ENCODE results near the gene ABHD12.

ABHD12 gene

GRCh38 chr20:25378884-25379733 lies 11.5 kb downstream of the ABHD12 start:
- no peak overlapping the region for H3K4me3 ChIP-seq (ENCODE audit: low read depth in 1 of 2, low read length in 2 of 2)
- no peaks in the 10 kb centered on the region for H3K27me3 ChIP-seq (ENCODE audit: low read depth, low read length)
- no peaks in the 10 kb centered on the region for H3K9me3 ChIP-seq (ENCODE audit: control insufficient read depth in 1 of 2, low read length in 2 of 2)
- H3K4me1 ChIP-seq (ENCODE audit: control insufficient read depth in 1 of 2, insufficient read depth in 2 of 2, low read length in 2 of 2) = peaks cover 0 to 11% of the 10 kb centered on the region in 2 donors
- H3K27ac ChIP-seq (ENCODE audit: low read length) = no peak overlapping the region
- no peaks in the 10 kb centered on the region for H3K36me3 ChIP-seq (ENCODE audit: control insufficient read depth in 1 of 2, insufficient read depth in 2 of 2, low read length in 2 of 2)

DNA sequence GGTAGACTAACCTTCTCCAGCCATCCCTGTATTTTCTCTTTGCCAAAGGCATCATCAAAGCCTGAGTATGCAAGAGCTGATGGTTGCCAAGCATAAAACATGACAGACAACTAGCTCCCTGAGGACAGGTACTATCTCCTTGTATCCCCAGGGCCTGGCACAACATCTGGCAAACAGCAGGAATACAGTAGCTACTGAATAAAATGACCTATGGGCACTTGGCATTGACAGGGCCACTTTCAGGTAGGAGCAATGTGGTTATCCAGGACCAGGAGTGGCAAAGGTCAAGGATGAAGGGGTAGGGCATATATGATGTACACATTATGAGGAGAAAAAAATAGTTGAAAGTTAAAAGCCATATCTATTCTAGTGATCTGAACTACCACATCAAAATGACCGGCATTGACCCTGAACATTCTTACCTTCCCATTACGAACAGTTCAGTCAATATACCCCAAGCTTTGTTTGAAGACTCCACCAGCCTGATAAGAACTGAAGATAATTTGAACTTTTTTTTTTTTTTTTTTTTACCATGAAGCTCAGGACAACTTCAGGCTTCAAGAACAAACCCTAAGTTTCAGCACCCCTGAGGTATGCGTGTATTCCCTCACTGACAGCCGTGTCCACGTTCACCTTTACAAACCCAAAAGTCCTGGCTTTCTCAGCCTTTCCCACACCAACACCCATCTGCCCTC lies 12.3 kb downstream of the ABHD12 start:
- no peak overlapping the region for H3K4me3 ChIP-seq (ENCODE audit: low read depth in 1 of 2, low read length in 2 of 2)
- H3K27ac ChIP-seq (ENCODE audit: low read length) = no peak overlapping the region
- H3K27me3 ChIP-seq (ENCODE audit: low read depth, low read length) = no peaks in the 10 kb centered on the region
- no peaks in the 10 kb centered on the region for H3K9me3 ChIP-seq (ENCODE audit: control insufficient read depth in 1 of 2, low read length in 2 of 2)
- peaks cover 0 to 11% of the 10 kb centered on the region in 2 donors for H3K4me1 ChIP-seq (ENCODE audit: control insufficient read depth in 1 of 2, insufficient read depth in 2 of 2, low read length in 2 of 2)
- H3K36me3 ChIP-seq (ENCODE audit: control insufficient read depth in 1 of 2, insufficient read depth in 2 of 2, low read length in 2 of 2) = no peaks in the 10 kb centered on the region

GRCh38 chr20:25376886-25377285 lies 13.7 kb downstream of the ABHD12 start:
- no peaks in the 10 kb centered on the region for H3K36me3 ChIP-seq (ENCODE audit: control insufficient read depth in 1 of 2, insufficient read depth in 2 of 2, low read length in 2 of 2)
- no peak overlapping the region for H3K4me3 ChIP-seq (ENCODE audit: low read depth in 1 of 2, low read length in 2 of 2)
- no peaks in the 10 kb centered on the region for H3K9me3 ChIP-seq (ENCODE audit: control insufficient read depth in 1 of 2, low read length in 2 of 2)
- H3K27ac ChIP-seq (ENCODE audit: low read length) = no peak overlapping the region
- H3K4me1 ChIP-seq (ENCODE audit: control insufficient read depth in 1 of 2, insufficient read depth in 2 of 2, low read length in 2 of 2) = peaks cover 0 to 11% of the 10 kb centered on the region in 2 donors
- no peaks in the 10 kb centered on the region for H3K27me3 ChIP-seq (ENCODE audit: low read depth, low read length)

DNA sequence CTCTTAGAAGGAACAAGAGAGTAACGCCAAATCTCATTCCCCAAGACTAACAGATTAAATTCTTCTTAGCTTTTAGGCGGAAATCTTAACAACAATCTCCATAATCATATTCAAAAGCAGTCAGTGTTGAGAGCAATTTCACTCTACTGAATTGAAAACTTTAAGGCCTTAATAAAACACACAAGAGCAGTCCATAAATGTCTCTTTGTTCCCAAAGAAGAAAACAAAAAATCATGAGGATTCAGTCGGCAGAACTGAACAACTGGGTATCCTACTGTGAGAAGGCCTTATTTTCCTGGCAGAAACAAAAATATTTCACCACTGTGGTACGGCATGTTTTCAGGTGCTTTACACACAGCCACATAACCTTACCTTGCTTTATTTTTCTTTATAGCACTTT lies 14.4 kb downstream of the ABHD12 start:
- no peaks in the 10 kb centered on the region for H3K36me3 ChIP-seq (ENCODE audit: control insufficient read depth in 1 of 2, insufficient read depth in 2 of 2, low read length in 2 of 2)
- no peaks in the 10 kb centered on the region for H3K9me3 ChIP-seq (ENCODE audit: control insufficient read depth in 1 of 2, low read length in 2 of 2)
- no peaks in the 10 kb centered on the region for H3K27me3 ChIP-seq (ENCODE audit: low read depth, low read length)
- H3K4me1 ChIP-seq (ENCODE audit: control insufficient read depth in 1 of 2, insufficient read depth in 2 of 2, low read length in 2 of 2) = peaks cover 0 to 11% of the 10 kb centered on the region in 2 donors
- no peak overlapping the region for H3K27ac ChIP-seq (ENCODE audit: low read length)
- H3K4me3 ChIP-seq (ENCODE audit: low read depth in 1 of 2, low read length in 2 of 2) = no peak overlapping the region

DNA sequence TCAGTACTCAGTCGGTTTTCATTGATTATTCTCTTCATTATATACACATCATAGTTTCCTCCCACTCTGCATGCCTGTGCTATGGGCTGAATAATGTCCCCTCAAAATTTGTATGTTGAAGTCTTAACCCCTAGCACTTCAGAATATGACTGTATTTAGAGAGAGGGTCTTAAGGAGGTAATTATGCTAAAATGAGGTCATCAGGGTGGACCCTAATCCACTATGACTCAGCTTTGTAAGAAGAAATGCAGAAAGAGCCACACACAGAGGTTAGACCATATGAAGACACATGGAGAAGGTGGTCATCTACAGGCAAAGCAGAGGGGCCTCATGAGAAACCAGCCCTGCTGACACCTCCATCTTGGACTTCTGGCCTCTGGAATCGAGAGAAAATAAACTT lies 15.8 kb downstream of the ABHD12 start:
- H3K4me3 ChIP-seq (ENCODE audit: low read depth in 1 of 2, low read length in 2 of 2) = no peak overlapping the region
- H3K9me3 ChIP-seq (ENCODE audit: control insufficient read depth in 1 of 2, low read length in 2 of 2) = no peaks in the 10 kb centered on the region
- no peak overlapping the region for H3K27ac ChIP-seq (ENCODE audit: low read length)
- no peaks in the 10 kb centered on the region for H3K27me3 ChIP-seq (ENCODE audit: low read depth, low read length)
- H3K36me3 ChIP-seq (ENCODE audit: control insufficient read depth in 1 of 2, insufficient read depth in 2 of 2, low read length in 2 of 2) = no peaks in the 10 kb centered on the region
- H3K4me1 ChIP-seq (ENCODE audit: control insufficient read depth in 1 of 2, insufficient read depth in 2 of 2, low read length in 2 of 2) = peaks cover 0 to 11% of the 10 kb centered on the region in 2 donors

DNA sequence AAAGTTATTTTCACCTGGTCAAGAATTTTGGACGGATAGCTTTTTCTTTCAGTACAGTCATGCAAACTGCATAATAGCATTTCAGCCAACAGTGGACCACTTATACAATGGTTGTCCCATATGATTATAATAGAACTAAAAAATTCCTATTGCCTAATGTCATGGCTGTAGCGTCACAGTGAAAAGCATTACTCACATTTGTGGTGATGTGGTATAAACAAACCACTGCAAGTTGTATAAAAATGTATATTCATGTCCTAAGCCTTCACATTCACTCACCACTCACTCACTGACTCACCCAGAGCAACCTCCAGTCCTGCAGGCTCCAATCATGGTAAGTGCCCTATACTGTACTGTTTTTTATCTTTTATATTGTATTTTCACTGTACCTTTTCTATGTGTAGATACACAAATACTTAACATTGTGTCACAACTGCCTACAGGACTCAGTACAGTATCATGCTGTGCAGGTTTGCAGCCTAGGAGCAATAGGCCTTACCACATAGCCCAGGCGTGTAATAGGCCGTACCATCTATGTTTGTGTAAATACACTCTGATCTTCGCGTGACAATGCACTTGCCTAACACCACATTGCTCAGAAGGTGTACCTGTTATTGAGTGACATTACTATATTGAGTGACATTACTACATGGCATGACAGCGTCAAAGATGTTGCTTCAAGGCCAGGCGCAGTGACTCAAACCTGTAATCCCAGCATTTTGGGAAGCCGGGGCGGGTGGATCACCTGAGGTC lies 17.9 kb downstream of the ABHD12 start:
- Histone ChIP-seq H3K9me3 (ENCODE audit: control insufficient read depth in 1 of 2, low read length in 2 of 2) (no peaks in the 10 kb centered on the region), H3K4me1 (ENCODE audit: control insufficient read depth in 1 of 2, insufficient read depth in 2 of 2, low read length in 2 of 2) (peaks cover 0 to 11% of the 10 kb centered on the region in 2 donors), H3K36me3 (ENCODE audit: control insufficient read depth in 1 of 2, insufficient read depth in 2 of 2, low read length in 2 of 2) (no peaks in the 10 kb centered on the region), H3K27me3 (ENCODE audit: low read depth, low read length) (no peaks in the 10 kb centered on the region), H3K4me3 (ENCODE audit: low read depth in 1 of 2, low read length in 2 of 2) (no peak overlapping the region), H3K27ac (ENCODE audit: low read length) (no peak overlapping the region)

GRCh38 chr20:25369971-25370370 lies 20.7 kb downstream of the ABHD12 start:
- Histone ChIP-seq H3K27me3 (ENCODE audit: low read depth, low read length) (no peaks in the 10 kb centered on the region), H3K9me3 (ENCODE audit: control insufficient read depth in 1 of 2, low read length in 2 of 2) (no peaks in the 10 kb centered on the region), H3K36me3 (ENCODE audit: control insufficient read depth in 1 of 2, insufficient read depth in 2 of 2, low read length in 2 of 2) (no peaks in the 10 kb centered on the region), H3K4me1 (ENCODE audit: control insufficient read depth in 1 of 2, insufficient read depth in 2 of 2, low read length in 2 of 2) (no peaks in the 10 kb centered on the region), H3K27ac (ENCODE audit: low read length) (no peak overlapping the region), H3K4me3 (ENCODE audit: low read depth in 1 of 2, low read length in 2 of 2) (no peak overlapping the region)

- Histone ChIP-seq H3K4me1 (ENCODE audit: control insufficient read depth in 1 of 2, insufficient read depth in 2 of 2, low read length in 2 of 2) (no peaks in the 10 kb centered on the region), H3K27me3 (ENCODE audit: low read depth, low read length) (no peaks in the 10 kb centered on the region), H3K27ac (ENCODE audit: low read length) (no peak overlapping the region)
Measured at GRCh38 chr20:25369529-25369928, 21.1 kb downstream of the ABHD12 start.

GRCh38 chr20:25368976-25369375 lies 21.7 kb downstream of the ABHD12 start:
- Histone ChIP-seq H3K27me3 (ENCODE audit: low read depth, low read length) (no peaks in the 10 kb centered on the region), H3K27ac (ENCODE audit: low read length) (no peak overlapping the region), H3K4me3 (ENCODE audit: low read depth in 1 of 2, low read length in 2 of 2) (no peak overlapping the region), H3K4me1 (ENCODE audit: control insufficient read depth in 1 of 2, insufficient read depth in 2 of 2, low read length in 2 of 2) (no peaks in the 10 kb centered on the region), H3K36me3 (ENCODE audit: control insufficient read depth in 1 of 2, insufficient read depth in 2 of 2, low read length in 2 of 2) (no peaks in the 10 kb centered on the region), H3K9me3 (ENCODE audit: control insufficient read depth in 1 of 2, low read length in 2 of 2) (no peaks in the 10 kb centered on the region)

More at GRCh38 chr20:25369529-25369928, 21.1 kb downstream of the ABHD12 start:
- H3K36me3 ChIP-seq (ENCODE audit: control insufficient read depth in 1 of 2, insufficient read depth in 2 of 2, low read length in 2 of 2) = no peaks in the 10 kb centered on the region
- no peaks in the 10 kb centered on the region for H3K9me3 ChIP-seq (ENCODE audit: control insufficient read depth in 1 of 2, low read length in 2 of 2)
- no peak overlapping the region for H3K4me3 ChIP-seq (ENCODE audit: low read depth in 1 of 2, low read length in 2 of 2)

GRCh38 chr20:25368526-25368925 lies 22.1 kb downstream of the ABHD12 start:
- Histone ChIP-seq H3K4me3 (ENCODE audit: low read depth in 1 of 2, low read length in 2 of 2) (no peak overlapping the region), H3K9me3 (ENCODE audit: control insufficient read depth in 1 of 2, low read length in 2 of 2) (no peaks in the 10 kb centered on the region), H3K4me1 (ENCODE audit: control insufficient read depth in 1 of 2, insufficient read depth in 2 of 2, low read length in 2 of 2) (no peaks in the 10 kb centered on the region), H3K27me3 (ENCODE audit: low read depth, low read length) (no peaks in the 10 kb centered on the region), H3K36me3 (ENCODE audit: control insufficient read depth in 1 of 2, insufficient read depth in 2 of 2, low read length in 2 of 2) (no peaks in the 10 kb centered on the region), H3K27ac (ENCODE audit: low read length) (no peak overlapping the region)
